H1 (cell line): Measurements from ENCODE around the gene TEAD1. TPM values are rescaled to one million over a fixed set of nuclear protein-coding genes. Genes with fewer than 3 reads are reported as not detected.

Experiments used
- ASH2L ChIP-seq: fragments of 200-600, 300-600 bp; sonication (generic); IDR thresholded peaks from one replicate; pipeline ENCODE4 v1.7.1; 2017; ENCODE audit warnings: low read length
- RAD21 ChIP-seq, 2 experiments: IDR thresholded peaks in 1 of 2; conservative IDR thresholded peaks in 1 of 2; 2 replicates each; pipeline ENCODE4 v1.6.1; 2011; ENCODE audit warnings: low read depth in 2 of 2, low read length in 2 of 2, improper control_type of control experiment in 1 of 2, inconsistent platforms in 1 of 2, mild to moderate bottlenecking in 1 of 2, moderate library complexity in 1 of 2
- RBBP5 ChIP-seq: IDR thresholded peaks from 2 replicates; pipeline ENCODE4 v1.7.1; 2012; ENCODE audit warnings: low read depth, mild to moderate bottlenecking, inconsistent platforms, low read length, moderate library complexity, borderline replicate concordance
- SIX5 ChIP-seq: IDR thresholded peaks from 2 replicates; pipeline ENCODE4 v1.6.1; 2011; ENCODE audit warnings: mild to moderate bottlenecking, low read depth, low read length
- TBP ChIP-seq: IDR thresholded peaks from 2 replicates; pipeline ENCODE4 v1.6.1; 2011; ENCODE audit warnings: low read depth, low read length, improper control_type of control experiment
- polyA plus RNA-seq, 7 experiments: library from polyadenylated mRNA; depleted of rRNA in 3 of 7; stranded (reverse) in 5 of 7; unstranded in 2 of 7; fragments of >200 nt in 5 of 7; fragments of 200-250 nt in 2 of 7; gene quantifications; 1 replicate in 5 of 7; 2 replicates in 1 of 7; 4 replicates in 1 of 7; pipeline versions ENCODE4 v1.2.1 to v1.2.3, GENCODE V29; 2011 to 2013; ENCODE audit warnings: missing spikeins in 2 of 7, mixed read lengths in 2 of 7
- total RNA-seq: library from RNA; stranded (reverse); fragmentation: NEBNext Ultra II Directional; extraction: Animal tissue kit (Norgen Biotek cat#: 25700); gene quantifications from 2 replicates; pipeline ENCODE4 v1.2.1, GENCODE V29; 2021
- TF ChIP-seq, protein P1 (sequence below): IDR thresholded peaks from 2 replicates; pipeline ENCODE4 v1.6.1; 2012; ENCODE audit warnings: inconsistent platforms
- TF ChIP-seq, protein P2 (sequence below): IDR thresholded peaks from 2 replicates; pipeline ENCODE4 v1.6.1; 2012; ENCODE audit warnings: inconsistent platforms
- TF ChIP-seq, protein P3 (sequence below), 3 experiments: IDR thresholded peaks; 1 replicate in 2 of 3; 2 replicates in 1 of 3; pipeline versions ENCODE4 v1.5.1 to v1.6.1; 2011; ENCODE audit warnings: low read length in 3 of 3, mild to moderate bottlenecking in 3 of 3, inconsistent platforms in 2 of 3, low read depth in 1 of 3, moderate library complexity in 1 of 3; ENCODE audit not compliant: insufficient read depth in 1 of 3; ENCODE audit errors: control extremely low read depth in 1 of 3

Gene TEAD1
- total and polyA plus RNA-seq, 2 of the 8 experiments (the other 6 are each of a cell fraction or from before 2014, with no cell fraction given) = 15.6 to 67.4 TPM

DNA sequence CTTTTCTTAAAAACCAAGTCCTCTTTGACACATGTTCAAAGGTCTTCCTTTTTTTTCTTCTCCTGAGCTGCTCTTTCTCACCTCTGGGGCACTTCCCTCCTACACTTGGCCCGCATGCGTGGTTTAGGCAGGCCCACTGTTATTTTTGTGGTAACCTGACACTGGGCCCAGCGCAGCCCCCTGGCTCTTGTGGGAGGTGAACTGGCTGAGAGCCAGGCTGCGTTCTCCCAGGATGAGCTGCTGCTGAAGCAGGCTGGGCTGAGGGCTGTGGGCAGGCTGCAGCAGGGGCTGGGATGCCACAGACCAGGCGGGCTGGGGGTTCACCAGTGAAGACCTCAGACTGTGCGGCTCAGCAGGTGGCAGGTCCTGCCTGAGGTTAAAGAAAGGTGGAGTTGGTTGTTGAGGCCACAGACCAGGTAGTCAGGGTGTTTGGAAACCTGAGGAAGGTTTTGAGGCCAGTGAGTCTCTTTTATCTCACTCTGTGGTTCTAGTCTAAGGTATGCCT, 72.4 kb downstream of the TEAD1 start (continued):
- peak; percentile 29; the same call in 1 of the 2 replicates for TF ChIP-seq TBP
- TF ChIP-seq, protein P1, sequence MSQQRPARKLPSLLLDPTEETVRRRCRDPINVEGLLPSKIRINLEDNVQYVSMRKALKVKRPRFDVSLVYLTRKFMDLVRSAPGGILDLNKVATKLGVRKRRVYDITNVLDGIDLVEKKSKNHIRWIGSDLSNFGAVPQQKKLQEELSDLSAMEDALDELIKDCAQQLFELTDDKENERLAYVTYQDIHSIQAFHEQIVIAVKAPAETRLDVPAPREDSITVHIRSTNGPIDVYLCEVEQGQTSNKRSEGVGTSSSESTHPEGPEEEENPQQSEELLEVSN = peak; percentile 99
- TF ChIP-seq SIX5 = peak; percentile 25; the same call in 1 of the 2 replicates
- TF ChIP-seq RAD21 (IDR thresholded peaks at IDR 0.05 in 1 of 2, conservative IDR thresholded peaks at IDR 0.05 in 1 of 2; ENCODE audit: low read depth in 2 of 2, low read length in 2 of 2) = peak in 1 of 2 experiments; percentile 42; a peak in 2 of 4 replicates
- TF ChIP-seq RBBP5 = peak; percentile 37; the same call in 1 of the 2 replicates
- peak; percentile 39 for TF ChIP-seq ASH2L
- TF ChIP-seq, protein P2, sequence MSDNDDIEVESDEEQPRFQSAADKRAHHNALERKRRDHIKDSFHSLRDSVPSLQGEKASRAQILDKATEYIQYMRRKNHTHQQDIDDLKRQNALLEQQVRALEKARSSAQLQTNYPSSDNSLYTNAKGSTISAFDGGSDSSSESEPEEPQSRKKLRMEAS = peak; percentile 90
- TF ChIP-seq, protein P3, sequence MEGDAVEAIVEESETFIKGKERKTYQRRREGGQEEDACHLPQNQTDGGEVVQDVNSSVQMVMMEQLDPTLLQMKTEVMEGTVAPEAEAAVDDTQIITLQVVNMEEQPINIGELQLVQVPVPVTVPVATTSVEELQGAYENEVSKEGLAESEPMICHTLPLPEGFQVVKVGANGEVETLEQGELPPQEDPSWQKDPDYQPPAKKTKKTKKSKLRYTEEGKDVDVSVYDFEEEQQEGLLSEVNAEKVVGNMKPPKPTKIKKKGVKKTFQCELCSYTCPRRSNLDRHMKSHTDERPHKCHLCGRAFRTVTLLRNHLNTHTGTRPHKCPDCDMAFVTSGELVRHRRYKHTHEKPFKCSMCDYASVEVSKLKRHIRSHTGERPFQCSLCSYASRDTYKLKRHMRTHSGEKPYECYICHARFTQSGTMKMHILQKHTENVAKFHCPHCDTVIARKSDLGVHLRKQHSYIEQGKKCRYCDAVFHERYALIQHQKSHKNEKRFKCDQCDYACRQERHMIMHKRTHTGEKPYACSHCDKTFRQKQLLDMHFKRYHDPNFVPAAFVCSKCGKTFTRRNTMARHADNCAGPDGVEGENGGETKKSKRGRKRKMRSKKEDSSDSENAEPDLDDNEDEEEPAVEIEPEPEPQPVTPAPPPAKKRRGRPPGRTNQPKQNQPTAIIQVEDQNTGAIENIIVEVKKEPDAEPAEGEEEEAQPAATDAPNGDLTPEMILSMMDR (IDR thresholded peaks at IDR 0.05; ENCODE audit: control extremely low read depth in 1 of 3, insufficient read depth in 1 of 3, low read depth in 1 of 3, low read length in 3 of 3) = peak in 2 of 3 experiments; percentile 3 to 11; a peak in 2 of 4 replicates
